Activated CD4-positive, alpha-beta T cell treated with anti-CD3 and anti-CD28 coated beads for 24 hours (primary cell): ENCODE data around the gene INPP5A.

Experiments used
- DNase-seq, 2 donors: peaks; one replicate each; pipeline ENCODE4 v3.0.0-alpha.2; 2020; ENCODE audit warnings: low read depth in 2 of 2

The INPP5A gene

GRCh38 chr10:132802048-132802447, 264.5 kb downstream of the INPP5A start:
- DNase-seq: no peak

DNA sequence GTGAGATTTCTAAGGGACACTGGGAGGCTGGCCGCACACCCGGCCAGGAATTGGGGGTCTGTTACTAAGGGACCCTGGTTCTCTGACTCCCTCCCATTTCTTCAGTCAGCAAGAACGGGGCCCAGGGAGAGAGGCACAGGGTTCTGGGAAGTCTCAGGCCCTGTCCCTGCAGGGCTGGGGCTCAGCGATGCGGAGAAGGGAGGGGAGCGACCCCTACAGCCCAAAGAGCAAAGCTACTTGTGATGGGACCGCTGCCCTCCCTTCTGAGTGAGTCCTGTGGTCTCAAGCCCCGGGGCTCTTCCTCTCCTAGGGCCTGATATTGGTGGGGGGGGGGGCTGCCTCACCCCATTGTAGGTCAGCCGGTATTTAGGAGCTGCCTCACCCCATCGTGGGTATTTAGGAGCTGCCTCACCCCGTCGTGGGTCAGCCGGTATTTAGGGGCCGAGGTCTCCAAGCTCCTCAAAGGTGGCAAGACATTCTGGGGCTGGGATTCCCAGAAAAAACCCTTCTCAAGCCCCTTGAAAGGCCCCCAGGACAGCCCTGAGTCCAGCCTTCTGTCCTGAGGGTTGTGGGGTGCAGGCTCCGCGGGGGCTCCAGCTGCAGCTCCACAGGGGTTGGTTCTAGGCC, 265.2 kb downstream of the INPP5A start:
- no peak for DNase-seq

GRCh38 chr10:132803416-132804210, 266.0 kb downstream of the INPP5A start:
- no peak for DNase-seq

DNA sequence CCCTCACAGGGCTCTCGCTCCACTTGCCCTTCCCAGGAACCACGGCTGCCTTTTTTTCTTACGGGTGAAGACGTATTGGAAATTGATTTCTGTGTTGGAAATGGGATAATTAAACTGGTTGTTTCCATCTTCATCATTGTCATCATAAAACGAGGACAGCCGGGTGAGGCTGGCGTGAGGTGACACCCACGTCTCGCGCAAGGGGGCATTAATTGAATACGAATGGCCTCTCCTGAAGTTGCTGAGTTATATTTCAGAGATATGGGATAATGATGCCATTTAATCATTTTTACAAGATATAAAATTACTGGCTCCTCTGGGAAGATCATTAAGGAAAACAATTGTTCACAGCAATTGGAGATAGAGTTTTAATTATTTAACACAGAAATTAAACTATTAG, 266.7 kb downstream of the INPP5A start:
- no peak for DNase-seq

DNA sequence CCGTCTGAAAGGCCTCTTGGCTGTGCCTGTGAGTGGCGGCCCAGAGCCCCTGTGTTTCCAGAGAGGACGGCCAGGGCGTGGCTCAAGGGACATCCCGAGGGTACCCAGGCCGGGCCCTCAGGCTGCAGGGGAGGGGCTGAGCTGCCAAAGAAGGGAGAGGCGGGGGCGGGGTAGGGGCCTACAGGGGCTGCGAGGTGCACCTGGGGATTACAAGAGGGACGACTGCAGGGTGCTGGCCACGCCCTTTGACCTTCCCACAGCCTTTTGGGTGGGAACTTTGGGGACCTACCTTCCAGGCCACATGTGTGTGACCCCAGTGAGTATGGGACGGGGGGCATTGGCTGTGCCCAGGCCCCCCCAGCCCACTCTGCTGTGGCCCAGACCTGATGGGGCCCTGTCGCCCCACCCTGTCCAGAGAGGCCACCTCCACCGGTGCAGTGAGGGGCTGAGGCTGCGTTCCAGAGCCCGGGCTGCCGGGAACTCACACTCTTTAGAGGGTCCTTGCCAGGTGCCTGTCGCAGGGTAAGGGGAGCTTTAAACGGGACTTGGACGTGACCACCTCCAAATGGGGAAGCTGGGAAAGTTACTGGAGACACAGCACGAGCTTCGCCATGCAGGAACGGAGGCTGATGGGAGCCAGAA, 267.3 kb downstream of the INPP5A start:
- no peak for DNase-seq

GRCh38 chr10:132805599-132805998, 268.0 kb downstream of the INPP5A start:
- DNase-seq: no peak

DNA sequence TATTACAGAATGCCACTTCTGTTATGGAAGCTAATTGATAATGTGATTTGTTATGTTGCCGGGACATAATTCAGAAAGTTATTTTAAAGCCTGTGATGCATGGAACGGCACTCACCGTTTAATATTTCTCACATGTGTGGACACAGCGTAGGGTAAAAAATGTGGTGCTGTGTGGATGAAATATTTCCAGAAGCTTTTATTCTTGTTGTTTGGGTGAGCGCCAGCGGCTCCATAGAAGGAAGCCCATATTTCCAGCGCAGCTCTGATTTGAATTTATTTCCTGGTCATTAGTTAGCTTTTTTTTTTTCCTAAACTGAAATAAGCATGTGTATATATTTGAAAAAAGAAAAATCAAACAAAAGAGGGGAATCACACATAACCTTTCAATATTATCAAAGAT, 268.5 kb downstream of the INPP5A start:
- no peak for DNase-seq

GRCh38 chr10:132806561-132807003, 269.0 kb downstream of the INPP5A start:
- DNase-seq: no peak

DNA sequence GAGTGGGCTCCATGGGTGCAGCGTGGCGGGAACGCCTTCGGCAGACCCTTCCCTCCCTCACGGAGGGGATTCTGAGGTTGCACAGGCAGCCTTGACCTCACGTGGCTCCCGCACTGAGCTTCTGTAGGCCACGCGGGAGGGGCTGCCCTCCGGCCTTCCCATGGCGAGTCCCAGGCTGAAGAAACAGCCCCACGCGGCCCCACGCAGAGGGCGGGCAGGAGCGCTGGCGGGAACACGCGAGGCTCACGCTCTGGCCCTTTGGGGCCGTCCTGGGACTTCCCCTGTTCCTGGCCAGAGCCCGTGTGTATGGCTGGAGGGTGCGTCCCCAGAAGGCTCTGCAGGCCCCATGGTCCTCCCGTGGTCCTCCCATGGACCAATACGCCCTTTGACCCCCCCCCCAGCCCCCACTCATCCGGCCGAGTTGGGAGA, 270.0 kb downstream of the INPP5A start:
- no peak for DNase-seq

GRCh38 chr10:132808383-132809231, 271.0 kb downstream of the INPP5A start:
- no peak for DNase-seq

DNA sequence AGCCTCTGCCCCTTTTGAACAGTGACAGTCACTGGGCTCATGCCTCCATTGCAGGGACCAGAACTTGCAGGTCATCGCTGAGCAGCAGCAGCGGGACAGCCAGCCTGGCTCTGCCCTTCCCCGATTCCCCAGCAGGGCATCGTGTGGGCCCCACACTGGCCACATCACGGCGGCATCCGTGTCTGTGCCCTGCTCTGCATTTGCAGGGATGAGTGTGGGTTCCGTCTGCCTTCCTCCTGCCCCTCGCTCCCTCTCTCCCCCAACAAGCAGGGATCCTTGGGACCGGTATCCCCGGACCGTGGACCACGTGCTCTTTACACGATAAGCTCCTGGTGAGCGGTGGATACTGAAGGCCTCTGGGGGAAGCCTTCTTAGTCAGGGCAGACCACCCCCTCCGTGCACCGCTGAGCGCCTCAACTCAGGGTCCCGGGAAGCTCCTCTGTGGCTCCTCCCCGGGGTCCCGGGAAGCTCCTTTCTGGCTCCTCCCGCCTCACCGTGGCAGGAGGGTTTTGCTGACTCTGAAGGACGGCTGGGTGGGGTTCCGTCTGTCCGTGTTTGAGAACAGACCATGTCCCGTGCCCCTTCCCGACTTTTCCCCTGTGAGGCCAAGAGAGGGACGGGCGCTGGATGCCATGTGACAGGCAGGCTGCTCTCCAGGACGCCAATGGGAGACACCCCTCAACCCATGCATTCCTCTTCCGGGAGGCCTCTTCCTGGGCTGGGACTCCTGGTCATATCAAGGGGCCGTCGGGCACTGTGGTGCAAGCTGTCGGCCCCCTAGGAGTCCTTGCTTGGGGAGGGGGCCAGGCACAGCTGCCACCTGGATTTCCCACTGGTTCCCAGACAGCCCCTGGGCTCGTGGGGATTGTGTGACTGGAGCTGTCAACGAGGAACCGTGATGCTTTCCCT, 271.9 kb downstream of the INPP5A start:
- no peak for DNase-seq

DNA sequence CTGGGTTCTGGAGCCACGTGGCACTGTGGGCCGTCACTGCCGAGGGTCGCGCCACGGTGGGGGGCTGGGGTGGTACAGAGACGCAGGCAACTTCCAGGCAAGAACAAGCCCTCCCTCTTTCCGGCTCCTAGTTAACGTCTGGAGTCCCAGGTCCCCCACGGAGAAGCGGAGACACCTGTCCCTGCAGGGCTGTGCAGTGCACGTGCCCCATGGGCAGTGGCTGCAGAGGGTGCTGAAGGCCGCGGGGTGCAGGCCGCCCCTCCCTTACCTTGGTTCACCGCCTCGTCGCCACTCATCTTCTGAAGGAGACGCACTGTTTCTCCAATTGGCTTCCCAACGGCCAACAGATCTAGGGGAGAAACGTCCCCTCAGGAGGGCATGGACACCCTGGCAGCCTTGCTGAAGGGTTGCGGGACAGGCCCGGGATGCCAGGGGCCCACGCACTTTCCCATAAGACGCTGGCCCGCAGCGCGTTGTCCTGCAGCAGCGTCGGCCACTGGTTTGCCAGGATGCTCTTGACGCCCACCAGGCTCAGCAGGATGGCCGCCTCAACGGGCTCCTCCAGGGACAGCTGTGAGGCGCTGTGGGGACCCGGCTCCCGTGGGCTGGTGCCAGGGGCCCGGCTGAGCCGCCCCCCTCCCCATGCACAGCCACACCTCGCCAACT, 272.7 kb downstream of the INPP5A start:
- DNase-seq: no peak

GRCh38 chr10:132810807-132811700, 273.5 kb downstream of the INPP5A start:
- no peak for DNase-seq

DNA sequence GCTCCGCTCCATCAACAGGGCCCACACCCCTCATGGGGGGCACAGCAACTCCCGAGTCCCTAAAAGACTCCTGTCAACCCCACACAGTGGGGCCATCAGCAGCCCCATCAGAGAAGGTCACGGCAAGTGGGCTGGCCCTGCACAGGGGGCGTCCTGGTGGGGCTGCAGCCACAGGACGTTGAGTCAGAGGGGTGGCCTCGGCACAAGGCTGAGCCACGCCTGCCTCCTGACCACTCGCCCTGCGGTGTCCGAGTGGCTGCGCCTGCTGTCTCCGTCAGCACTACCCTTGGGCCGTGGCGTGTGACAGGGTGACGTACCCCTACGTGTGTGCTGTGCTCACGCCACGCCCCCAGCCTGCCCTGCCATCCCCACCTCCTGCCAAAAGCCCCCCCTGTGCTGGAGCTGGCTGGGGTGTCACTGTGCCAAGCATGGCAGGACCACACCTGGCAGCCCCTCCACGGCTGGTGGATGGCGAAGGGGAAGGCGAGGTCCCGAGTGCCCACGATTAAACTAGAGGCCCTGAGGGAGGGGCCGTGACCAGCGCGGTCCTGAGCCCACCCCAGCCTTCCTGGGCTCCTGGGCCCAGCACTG, 274.4 kb downstream of the INPP5A start:
- DNase-seq: no peak

GRCh38 chr10:132812520-132812919, 274.9 kb downstream of the INPP5A start:
- DNase-seq: no peak

- no peak for DNase-seq
Observed at GRCh38 chr10:132813001-132813401, 275.4 kb downstream of the INPP5A start.

- DNase-seq: no peak
Observed at GRCh38 chr10:132813560-132814468, 276.2 kb downstream of the INPP5A start.

GRCh38 chr10:132814469-132814856, 276.9 kb downstream of the INPP5A start:
- DNase-seq: no peak
